GM23338 (cell line): ENCODE results near the gene NLGN1. TPM values are rescaled to one million over a fixed set of nuclear protein-coding genes. Genes with fewer than 3 reads are reported as not detected.

Experiments
- ATAC-seq: fragments of 200-7000 bp; cut with Tn5 transposase; 3 replicates; pipeline ENCODE4 v1.9.1; 2020
- DNase-seq: peaks from one replicate; pipeline ENCODE4 v3.0.0-alpha.2; 2015; ENCODE audit warnings: low spot score
- H2AFZ ChIP-seq: fragments of 200-600 bp; sonication (generic); 2 replicates; pipeline ENCODE4 v1.8.0; 2016; ENCODE audit warnings: antibody characterized with exemption, mild to moderate bottlenecking, moderate library complexity
- H3F3A ChIP-seq: fragments of 200-600 bp; sonication (generic); replicated peaks from 2 replicates; pipeline ENCODE4 v1.8.0; 2017; ENCODE audit warnings: antibody characterized with exemption, mixed run types, low read depth
- H3K27ac ChIP-seq: fragments of 200-600 bp; sonication (generic); 2 replicates; pipeline ENCODE4 v1.6.1; 2016; ENCODE audit warnings: low read depth
- H3K27me3 ChIP-seq: fragments of 200-600 bp; sonication (generic); 2 replicates; pipeline ENCODE4 v1.8.0; 2016; ENCODE audit warnings: mild to moderate bottlenecking, mixed run types, moderate library complexity; ENCODE audit not compliant: insufficient read depth
- H3K36me3 ChIP-seq: fragments of 200-600 bp; sonication (generic); 2 replicates; pipeline ENCODE4 v1.8.0; 2016; ENCODE audit warnings: mild to moderate bottlenecking; ENCODE audit not compliant: insufficient read depth
- H3K4me1 ChIP-seq: fragments of 200-600 bp; sonication (generic); 2 replicates; pipeline ENCODE4 v1.8.0; 2016; ENCODE audit warnings: mild to moderate bottlenecking, moderate library complexity; ENCODE audit not compliant: insufficient read depth
- H3K4me2 ChIP-seq: fragments of 200-600 bp; sonication (generic); 2 replicates; pipeline ENCODE4 v1.7.1; 2017; ENCODE audit warnings: mixed run types
- H3K4me3 ChIP-seq: fragments of 200-600 bp; sonication (generic); 2 replicates; pipeline ENCODE4 v1.6.1; 2016; ENCODE audit warnings: mixed run types
- H3K79me2 ChIP-seq: fragments of 200-600 bp; sonication (generic); replicated peaks from 2 replicates; pipeline ENCODE4 v1.8.0; 2017; ENCODE audit warnings: mild to moderate bottlenecking; ENCODE audit not compliant: insufficient read depth
- H3K9me2 ChIP-seq: fragments of 200-600 bp; sonication (generic); 2 replicates; pipeline ENCODE4 v1.8.0; 2017; ENCODE audit not compliant: insufficient read depth
- H4K20me1 ChIP-seq: fragments of 200-600 bp; sonication (generic); replicated peaks from 2 replicates; pipeline ENCODE4 v1.8.0; 2017; ENCODE audit warnings: mild to moderate bottlenecking; ENCODE audit not compliant: insufficient read depth
- H3K27ac Mint-ChIP-seq: 2 replicates; pipeline ENCODE4 v1.8.0; 2020; ENCODE audit warnings: inconsistent platforms, mild to moderate bottlenecking, moderate library complexity, mixed read lengths
- H3K27me3 Mint-ChIP-seq: 3 replicates; pipeline ENCODE4 v1.8.0; 2022; ENCODE audit warnings: low read depth, mild to moderate bottlenecking, moderate library complexity, mixed read lengths, inconsistent platforms; ENCODE audit not compliant: insufficient read depth, poor library complexity
- H3K36me3 Mint-ChIP-seq: 3 replicates; pipeline ENCODE4 v1.8.0; 2021; ENCODE audit warnings: low read depth, mild to moderate bottlenecking, inconsistent platforms, moderate library complexity, mixed read lengths
- H3K4me1 Mint-ChIP-seq: 3 replicates; pipeline ENCODE4 v1.8.0; 2020; ENCODE audit warnings: mild to moderate bottlenecking, inconsistent platforms, mixed read lengths
- H3K4me3 Mint-ChIP-seq: 3 replicates; pipeline ENCODE4 v1.8.0; 2021; ENCODE audit warnings: moderate library complexity, mild to moderate bottlenecking, inconsistent platforms, mixed read lengths
- H3K9me3 Mint-ChIP-seq: 3 replicates; pipeline ENCODE4 v1.8.0; 2020; ENCODE audit warnings: moderate library complexity, mild to moderate bottlenecking, inconsistent platforms, mixed read lengths
- EZH2phosphoT487 ChIP-seq: fragments of 200-600 bp; sonication (generic); IDR thresholded peaks from one replicate; pipeline ENCODE4 v1.8.1; 2018; ENCODE audit warnings: antibody characterized with exemption; ENCODE audit not compliant: unreplicated experiment
- JUNB ChIP-seq: IDR thresholded peaks from one replicate; pipeline ENCODE4 v1.6.1; 2016; ENCODE audit warnings: antibody characterized with exemption; ENCODE audit not compliant: unreplicated experiment
- NANOG ChIP-seq: IDR thresholded peaks from 2 replicates; pipeline ENCODE4 v1.6.1; 2016; ENCODE audit warnings: antibody characterized with exemption, borderline replicate concordance
- ZNF114 ChIP-seq: fragments of 250-450 bp; sonication (Bioruptor Pico); IDR thresholded peaks from 2 replicates; pipeline ENCODE4 v1.5.0; 2020; ENCODE audit warnings: mild to moderate bottlenecking, moderate library complexity
- polyA plus RNA-seq: library from polyadenylated mRNA; unstranded; fragments of >200 nt; fragmentation: Nextera tagmentation; extraction: Ambion mirVana; gene quantifications from 2 replicates; pipeline ENCODE4 v1.2.1, GENCODE V29; 2016
- total RNA-seq: library from RNA; depleted of rRNA; stranded (reverse); fragments of >200 nt; shearing (Covaris generic); gene quantifications from 2 replicates; pipeline ENCODE4 v1.2.3, GENCODE V29; 2014
- TF ChIP-seq, protein P1 (sequence below): fragments of 250-450 bp; sonication (Bioruptor Pico); IDR thresholded peaks from 2 replicates; pipeline ENCODE4 v1.5.0; 2020; ENCODE audit warnings: mild to moderate bottlenecking, moderate library complexity

Gene NLGN1
- total and polyA plus RNA-seq, 2 experiments from 2014 or later = 6.5 to 18.6 TPM

DNA sequence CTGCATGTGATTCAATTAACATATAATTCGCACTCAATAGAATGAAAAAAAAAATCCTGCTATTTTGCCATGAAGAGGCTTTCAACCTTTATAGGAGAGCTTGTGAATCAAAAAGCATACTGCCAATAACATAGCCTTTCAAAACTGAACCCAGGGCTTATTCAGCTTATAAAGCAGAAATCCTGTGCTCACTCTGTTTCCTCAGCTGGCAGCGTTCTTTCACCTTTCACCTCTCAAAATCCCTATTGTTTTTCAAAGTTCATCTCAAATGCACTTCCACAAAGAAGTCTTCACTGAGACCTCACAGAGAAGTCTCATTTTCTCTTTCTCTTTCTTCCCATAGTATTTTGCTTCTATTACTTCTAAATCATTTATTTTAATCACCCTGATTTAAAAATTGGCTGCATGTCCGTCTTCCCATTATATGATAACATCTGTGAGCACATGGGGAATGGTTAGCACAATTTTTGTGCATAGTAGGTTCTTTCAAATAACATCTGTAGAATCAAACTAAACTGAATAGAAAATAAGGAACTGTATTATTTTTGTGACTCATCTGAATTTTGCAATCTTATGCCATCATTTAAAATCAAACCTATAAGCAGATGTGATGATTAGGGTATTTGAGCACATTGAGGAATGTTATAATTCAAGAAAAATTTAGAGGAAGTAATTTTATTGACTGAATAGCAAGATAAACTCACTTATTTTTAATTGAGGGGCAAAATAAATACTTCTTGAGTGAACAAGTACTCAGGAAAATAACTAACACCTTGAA, 373.4 kb downstream of the NLGN1 start:
- H3F3A ChIP-seq = no peaks in the 10 kb centered on the region
- no peak overlapping the region for H3K4me3 ChIP-seq
- H4K20me1 ChIP-seq = no peaks in the 10 kb centered on the region
- peak; percentile 32 for DNase-seq
- H3K36me3 Mint-ChIP-seq = peaks cover 3% of the 10 kb centered on the region; the same call in 1 of the 3 replicates
- H2AFZ ChIP-seq = no peak overlapping the region
- H3K27ac ChIP-seq = no peak overlapping the region
- H3K79me2 ChIP-seq = no peaks in the 10 kb centered on the region
- H3K4me2 ChIP-seq = 0 out of 2 replicates have a peak overlapping the region, but pooled peaks have one; percentile 36
- peaks cover 21% of the 10 kb centered on the region for H3K4me1 ChIP-seq
- peak overlapping the region; percentile 2; the same call in 1 of the 2 replicates for H3K27ac Mint-ChIP-seq
- peaks cover 23% of the 10 kb centered on the region for H3K4me1 Mint-ChIP-seq
- peaks cover 1% of the 10 kb centered on the region for H3K27me3 Mint-ChIP-seq
- no peaks in the 10 kb centered on the region for H3K9me3 Mint-ChIP-seq
- TF ChIP-seq, protein P1, sequence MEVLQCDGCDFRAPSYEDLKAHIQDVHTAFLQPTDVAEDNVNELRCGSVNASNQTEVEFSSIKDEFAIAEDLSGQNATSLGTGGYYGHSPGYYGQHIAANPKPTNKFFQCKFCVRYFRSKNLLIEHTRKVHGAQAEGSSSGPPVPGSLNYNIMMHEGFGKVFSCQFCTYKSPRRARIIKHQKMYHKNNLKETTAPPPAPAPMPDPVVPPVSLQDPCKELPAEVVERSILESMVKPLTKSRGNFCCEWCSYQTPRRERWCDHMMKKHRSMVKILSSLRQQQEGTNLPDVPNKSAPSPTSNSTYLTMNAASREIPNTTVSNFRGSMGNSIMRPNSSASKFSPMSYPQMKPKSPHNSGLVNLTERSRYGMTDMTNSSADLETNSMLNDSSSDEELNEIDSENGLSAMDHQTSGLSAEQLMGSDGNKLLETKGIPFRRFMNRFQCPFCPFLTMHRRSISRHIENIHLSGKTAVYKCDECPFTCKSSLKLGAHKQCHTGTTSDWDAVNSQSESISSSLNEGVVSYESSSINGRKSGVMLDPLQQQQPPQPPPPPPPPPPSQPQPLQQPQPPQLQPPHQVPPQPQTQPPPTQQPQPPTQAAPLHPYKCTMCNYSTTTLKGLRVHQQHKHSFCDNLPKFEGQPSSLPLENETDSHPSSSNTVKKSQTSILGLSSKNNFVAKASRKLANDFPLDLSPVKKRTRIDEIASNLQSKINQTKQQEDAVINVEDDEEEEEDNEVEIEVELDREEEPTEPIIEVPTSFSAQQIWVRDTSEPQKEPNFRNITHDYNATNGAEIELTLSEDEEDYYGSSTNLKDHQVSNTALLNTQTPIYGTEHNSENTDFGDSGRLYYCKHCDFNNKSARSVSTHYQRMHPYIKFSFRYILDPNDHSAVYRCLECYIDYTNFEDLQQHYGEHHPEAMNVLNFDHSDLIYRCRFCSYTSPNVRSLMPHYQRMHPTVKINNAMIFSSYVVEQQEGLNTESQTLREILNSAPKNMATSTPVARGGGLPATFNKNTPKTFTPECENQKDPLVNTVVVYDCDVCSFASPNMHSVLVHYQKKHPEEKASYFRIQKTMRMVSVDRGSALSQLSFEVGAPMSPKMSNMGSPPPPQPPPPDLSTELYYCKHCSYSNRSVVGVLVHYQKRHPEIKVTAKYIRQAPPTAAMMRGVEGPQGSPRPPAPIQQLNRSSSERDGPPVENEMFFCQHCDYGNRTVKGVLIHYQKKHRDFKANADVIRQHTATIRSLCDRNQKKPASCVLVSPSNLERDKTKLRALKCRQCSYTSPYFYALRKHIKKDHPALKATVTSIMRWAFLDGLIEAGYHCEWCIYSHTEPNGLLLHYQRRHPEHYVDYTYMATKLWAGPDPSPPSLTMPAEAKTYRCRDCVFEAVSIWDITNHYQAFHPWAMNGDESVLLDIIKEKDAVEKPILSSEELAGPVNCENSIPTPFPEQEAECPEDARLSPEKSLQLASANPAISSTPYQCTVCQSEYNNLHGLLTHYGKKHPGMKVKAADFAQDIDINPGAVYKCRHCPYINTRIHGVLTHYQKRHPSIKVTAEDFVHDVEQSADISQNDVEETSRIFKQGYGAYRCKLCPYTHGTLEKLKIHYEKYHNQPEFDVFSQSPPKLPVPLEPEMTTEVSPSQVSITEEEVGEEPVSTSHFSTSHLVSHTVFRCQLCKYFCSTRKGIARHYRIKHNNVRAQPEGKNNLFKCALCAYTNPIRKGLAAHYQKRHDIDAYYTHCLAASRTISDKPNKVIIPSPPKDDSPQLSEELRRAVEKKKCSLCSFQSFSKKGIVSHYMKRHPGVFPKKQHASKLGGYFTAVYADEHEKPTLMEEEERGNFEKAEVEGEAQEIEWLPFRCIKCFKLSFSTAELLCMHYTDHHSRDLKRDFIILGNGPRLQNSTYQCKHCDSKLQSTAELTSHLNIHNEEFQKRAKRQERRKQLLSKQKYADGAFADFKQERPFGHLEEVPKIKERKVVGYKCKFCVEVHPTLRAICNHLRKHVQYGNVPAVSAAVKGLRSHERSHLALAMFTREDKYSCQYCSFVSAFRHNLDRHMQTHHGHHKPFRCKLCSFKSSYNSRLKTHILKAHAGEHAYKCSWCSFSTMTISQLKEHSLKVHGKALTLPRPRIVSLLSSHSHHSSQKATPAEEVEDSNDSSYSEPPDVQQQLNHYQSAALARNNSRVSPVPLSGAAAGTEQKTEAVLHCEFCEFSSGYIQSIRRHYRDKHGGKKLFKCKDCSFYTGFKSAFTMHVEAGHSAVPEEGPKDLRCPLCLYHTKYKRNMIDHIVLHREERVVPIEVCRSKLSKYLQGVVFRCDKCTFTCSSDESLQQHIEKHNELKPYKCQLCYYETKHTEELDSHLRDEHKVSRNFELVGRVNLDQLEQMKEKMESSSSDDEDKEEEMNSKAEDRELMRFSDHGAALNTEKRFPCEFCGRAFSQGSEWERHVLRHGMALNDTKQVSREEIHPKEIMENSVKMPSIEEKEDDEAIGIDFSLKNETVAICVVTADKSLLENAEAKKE = no peak
- no peak overlapping the region for H3K4me3 Mint-ChIP-seq
- no peaks in the 10 kb centered on the region for H3K36me3 ChIP-seq
- no peaks in the 10 kb centered on the region for H3K27me3 ChIP-seq
- ATAC-seq = peak; percentile 34; the same call in 2 of the 3 replicates
- H3K9me2 ChIP-seq = no peaks in the 10 kb centered on the region; the same call in 1 of the 2 replicates

GRCh38 chr3:173773800-173774199, 376.3 kb downstream of the NLGN1 start:
- Histone ChIP-seq H3K9me2 (no peaks in the 10 kb centered on the region; the same call in 1 of the 2 replicates), H3F3A (no peaks in the 10 kb centered on the region), H4K20me1 (no peaks in the 10 kb centered on the region), H3K36me3 (no peaks in the 10 kb centered on the region), H3K79me2 (no peaks in the 10 kb centered on the region), H2AFZ (no peak overlapping the region), H3K27ac (no peak overlapping the region), H3K4me1 (peaks cover 21% of the 10 kb centered on the region), H3K4me2 (no peak overlapping the region), H3K27me3 (no peaks in the 10 kb centered on the region), H3K4me3 (no peak overlapping the region)
- DNase-seq (no peak), ATAC-seq (no peak)
- H3K36me3 Mint-ChIP-seq = peaks cover 3% of the 10 kb centered on the region; the same call in 1 of the 3 replicates
- peaks cover 23% of the 10 kb centered on the region for H3K4me1 Mint-ChIP-seq
- H3K27me3 Mint-ChIP-seq = no peaks in the 10 kb centered on the region
- H3K27ac Mint-ChIP-seq = peak overlapping the region; percentile 8; the same call in 1 of the 2 replicates
- no peaks in the 10 kb centered on the region for H3K9me3 Mint-ChIP-seq
- no peak overlapping the region for H3K4me3 Mint-ChIP-seq
- TF ChIP-seq, protein P1 = no peak
- TF ChIP-seq NANOG (no peak), ZNF114 (CRISPR knock-in tag) (no peak), EZH2phosphoT487 (no peak), JUNB (no peak)
